Measurements from ENCODE around the gene STX8.

DNA sequence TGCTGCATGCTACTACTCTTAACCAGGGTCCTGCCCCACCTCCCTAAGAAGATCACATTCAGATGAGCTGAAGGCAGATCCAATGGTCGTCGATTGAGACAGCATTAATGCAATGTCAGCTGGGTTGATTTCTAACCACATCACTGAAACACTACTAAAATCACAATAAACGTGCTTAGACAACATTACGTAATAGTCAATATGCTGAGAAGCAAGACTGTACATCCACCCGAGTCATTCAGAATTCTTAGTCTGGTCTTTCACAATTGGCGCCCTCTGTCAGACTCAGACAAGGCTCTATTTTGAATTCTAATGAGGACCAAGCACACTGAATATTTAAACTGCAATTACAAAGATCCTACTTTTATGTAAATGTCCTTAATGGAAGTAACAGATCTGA lies 205.2 kb downstream of the STX8 start:
- TF ChIP-seq, protein P1, sequence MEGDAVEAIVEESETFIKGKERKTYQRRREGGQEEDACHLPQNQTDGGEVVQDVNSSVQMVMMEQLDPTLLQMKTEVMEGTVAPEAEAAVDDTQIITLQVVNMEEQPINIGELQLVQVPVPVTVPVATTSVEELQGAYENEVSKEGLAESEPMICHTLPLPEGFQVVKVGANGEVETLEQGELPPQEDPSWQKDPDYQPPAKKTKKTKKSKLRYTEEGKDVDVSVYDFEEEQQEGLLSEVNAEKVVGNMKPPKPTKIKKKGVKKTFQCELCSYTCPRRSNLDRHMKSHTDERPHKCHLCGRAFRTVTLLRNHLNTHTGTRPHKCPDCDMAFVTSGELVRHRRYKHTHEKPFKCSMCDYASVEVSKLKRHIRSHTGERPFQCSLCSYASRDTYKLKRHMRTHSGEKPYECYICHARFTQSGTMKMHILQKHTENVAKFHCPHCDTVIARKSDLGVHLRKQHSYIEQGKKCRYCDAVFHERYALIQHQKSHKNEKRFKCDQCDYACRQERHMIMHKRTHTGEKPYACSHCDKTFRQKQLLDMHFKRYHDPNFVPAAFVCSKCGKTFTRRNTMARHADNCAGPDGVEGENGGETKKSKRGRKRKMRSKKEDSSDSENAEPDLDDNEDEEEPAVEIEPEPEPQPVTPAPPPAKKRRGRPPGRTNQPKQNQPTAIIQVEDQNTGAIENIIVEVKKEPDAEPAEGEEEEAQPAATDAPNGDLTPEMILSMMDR (IDR thresholded peaks at IDR 0.05; ENCODE audit: insufficient read depth, low read depth, low read length), result no peak
- no peak for TF ChIP-seq EZH2 (IDR thresholded peaks at IDR 0.05; ENCODE audit: insufficient read depth, low read length)

Measured in astrocyte (in vitro differentiated cells and primary cell).